OCI-LY7 (cell line): ENCODE results near the gene PDE8B. TPM values are rescaled to one million over a fixed set of nuclear protein-coding genes. Genes with fewer than 3 reads are reported as not detected.

Source experiments
- BruUV-seq: library from RNA; stranded (reverse); fragments of 400-500 nt; replicated peaks from 2 replicates; lab custom pipeline; 2021; lab: Mats Ljungman, UMichigan
- CTCF ChIA-PET: fragments of 300-600 bp; sonication (Branson Sonifier 250); formaldehyde crosslinking; loops from one replicate; lab custom pipeline; 2022; ENCODE audit warnings: antibody characterized with exemption; ENCODE audit not compliant: unreplicated experiment; lab: Charles Lee
- POLR2A ChIA-PET: fragments of 300-600 bp; sonication (Branson Sonifier 250); formaldehyde crosslinking; loops from one replicate; lab custom pipeline; 2022; ENCODE audit warnings: antibody characterized with exemption; lab: Charles Lee
- DNase-seq: peaks from one replicate; pipeline ENCODE4 v3.0.0-alpha.2; 2015; ENCODE audit warnings: low spot score
- H2AFZ ChIP-seq: fragments of 200-600 bp; sonication (generic), shearing (Covaris generic); 2 replicates; pipeline ENCODE4 v1.6.1; 2014; ENCODE audit warnings: mild to moderate bottlenecking, antibody characterized with exemption, low read length, moderate library complexity
- H3K27ac ChIP-seq: fragments of 200-600 bp; sonication (generic); 2 replicates; pipeline ENCODE4 v1.5.1; 2014; ENCODE audit warnings: mixed run types, low read depth, mild to moderate bottlenecking, moderate library complexity, low read length, inconsistent platforms; ENCODE audit not compliant: poor library complexity, severe bottlenecking
- H3K36me3 ChIP-seq: fragments of 200-600 bp; sonication (generic); 2 replicates; pipeline ENCODE4 v1.6.1; 2014; ENCODE audit warnings: mild to moderate bottlenecking, antibody characterized with exemption, low read length, moderate library complexity, mixed read lengths; ENCODE audit not compliant: insufficient read depth
- H3K4me1 ChIP-seq: fragments of 200-600 bp; sonication (generic); 2 replicates; pipeline ENCODE4 v1.5.1; 2014; ENCODE audit warnings: mild to moderate bottlenecking, low read length; ENCODE audit not compliant: insufficient read depth, poor library complexity, severe bottlenecking
- H3K4me2 ChIP-seq: fragments of 200-600 bp; sonication (generic); 2 replicates; pipeline ENCODE4 v1.6.1; 2014; ENCODE audit warnings: mild to moderate bottlenecking, low read length
- H3K4me3 ChIP-seq: fragments of 200-600 bp; sonication (generic); 2 replicates; pipeline ENCODE4 v1.5.1; 2014; ENCODE audit warnings: mild to moderate bottlenecking, low read depth, low read length; ENCODE audit not compliant: poor library complexity, severe bottlenecking
- H3K79me2 ChIP-seq: fragments of 200-600 bp; sonication (generic); 2 replicates; pipeline ENCODE4 v1.6.1; 2016; ENCODE audit warnings: low read depth, mild to moderate bottlenecking, low read length, moderate library complexity, mixed read lengths; ENCODE audit not compliant: insufficient read depth
- H3K9me2 ChIP-seq: fragments of 200-600 bp; sonication (generic); 2 replicates; pipeline ENCODE4 v1.6.1; 2016; ENCODE audit warnings: mild to moderate bottlenecking, low read length, mixed read lengths; ENCODE audit not compliant: insufficient read depth
- H3K9me3 ChIP-seq: fragments of 200-600 bp; sonication (generic); 2 replicates; pipeline ENCODE4 v1.6.1; 2014; ENCODE audit warnings: mild to moderate bottlenecking, mixed run types, low read length, mixed read lengths
- H4K20me1 ChIP-seq: fragments of 200-600 bp; sonication (generic); 2 replicates; pipeline ENCODE4 v1.6.1; 2014; ENCODE audit warnings: mild to moderate bottlenecking, antibody characterized with exemption, low read length, moderate library complexity, mixed read lengths; ENCODE audit not compliant: insufficient read depth
- EZH2phosphoT487 ChIP-seq: fragments of 200-600 bp; sonication (generic); IDR thresholded peaks from 2 replicates; pipeline ENCODE4 v1.6.1; 2018; ENCODE audit warnings: low read depth, borderline replicate concordance, mild to moderate bottlenecking, mixed run types, antibody characterized with exemption, low read length, moderate library complexity, mixed read lengths
- intact Hi-C: fragments of 100-400 bp; cut with micrococcal nuclease; formaldehyde crosslinking; loops from one replicate; pipeline ENCODE4 v1.10.0; 2022; ENCODE audit not compliant: unreplicated experiment
- total RNA-seq, 2 experiments: library from RNA; depleted of rRNA in 1 of 2; stranded (reverse); fragments of >200 nt in 1 of 2; shearing (Covaris generic) in 1 of 2; gene quantifications; 2 replicates each; pipeline ENCODE4 v1.2.3, GENCODE V29; 2014 to 2022
- TF ChIP-seq, protein P1 (sequence below): fragments of 200-600 bp; sonication (generic); conservative IDR thresholded peaks from 2 replicates; pipeline ENCODE4 v1.5.1; 2014; ENCODE audit warnings: mild to moderate bottlenecking, antibody characterized with exemption, low read length, moderate library complexity, mixed read lengths

The PDE8B gene
- total RNA-seq, 2 experiments from 2014 or later, result 0.21 to 0.22 TPM

DNA sequence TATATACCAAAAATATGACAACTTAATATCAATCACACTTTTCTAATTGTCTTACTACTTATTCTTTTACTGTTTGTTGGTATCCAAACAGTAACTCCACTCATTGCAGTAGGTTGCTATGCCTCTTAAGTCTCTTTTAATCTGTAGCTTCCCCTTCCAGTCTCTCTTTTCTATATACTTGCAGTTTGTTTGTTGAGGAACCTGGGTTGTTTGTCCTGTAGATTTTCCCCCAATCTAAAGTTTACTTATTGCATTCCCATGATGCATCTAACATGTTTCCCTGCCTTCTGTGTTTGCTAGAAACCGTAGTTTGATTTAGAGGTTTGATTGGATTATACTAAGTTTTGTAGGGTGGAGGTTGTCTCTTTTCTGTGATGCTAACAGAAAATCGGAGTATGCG lies 10.6 kb downstream of the PDE8B start:
- no TSS peak for BruUV-seq

DNA sequence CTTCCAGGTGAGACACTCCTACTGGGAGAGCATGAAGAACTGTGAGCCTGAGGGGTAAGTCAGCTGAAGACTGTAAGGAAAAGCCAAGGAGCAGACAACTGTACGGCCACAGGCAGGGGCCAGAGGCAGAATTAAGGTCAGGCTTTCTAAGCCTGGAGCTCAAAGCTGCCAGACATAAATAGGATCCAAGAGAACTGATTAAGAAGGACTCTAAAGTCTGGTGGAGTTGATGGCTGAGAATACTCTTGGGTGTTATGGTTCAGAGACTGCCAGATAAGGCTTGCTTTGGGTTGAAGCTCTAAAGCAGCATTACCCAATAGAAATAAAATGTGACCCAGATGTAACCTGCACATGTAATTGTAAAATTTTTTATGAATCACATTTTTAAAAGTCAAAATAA lies 12.2 kb downstream of the PDE8B start:
- POLR2A ChIA-PET, result no interaction called here
- Histone ChIP-seq H3K36me3 (no peaks in the 10 kb centered on the region), H3K79me2 (no peaks in the 10 kb centered on the region), H3K4me2 (no peak overlapping the region), H3K9me2 (no peaks in the 10 kb centered on the region), H3K4me3 (no peak overlapping the region), H4K20me1 (no peaks in the 10 kb centered on the region), H2AFZ (no peak overlapping the region), H3K9me3 (no peaks in the 10 kb centered on the region), H3K4me1 (no peaks in the 10 kb centered on the region), H3K27ac (no peak overlapping the region)
- intact Hi-C loops, result no loop called here
- TF ChIP-seq, protein P1, sequence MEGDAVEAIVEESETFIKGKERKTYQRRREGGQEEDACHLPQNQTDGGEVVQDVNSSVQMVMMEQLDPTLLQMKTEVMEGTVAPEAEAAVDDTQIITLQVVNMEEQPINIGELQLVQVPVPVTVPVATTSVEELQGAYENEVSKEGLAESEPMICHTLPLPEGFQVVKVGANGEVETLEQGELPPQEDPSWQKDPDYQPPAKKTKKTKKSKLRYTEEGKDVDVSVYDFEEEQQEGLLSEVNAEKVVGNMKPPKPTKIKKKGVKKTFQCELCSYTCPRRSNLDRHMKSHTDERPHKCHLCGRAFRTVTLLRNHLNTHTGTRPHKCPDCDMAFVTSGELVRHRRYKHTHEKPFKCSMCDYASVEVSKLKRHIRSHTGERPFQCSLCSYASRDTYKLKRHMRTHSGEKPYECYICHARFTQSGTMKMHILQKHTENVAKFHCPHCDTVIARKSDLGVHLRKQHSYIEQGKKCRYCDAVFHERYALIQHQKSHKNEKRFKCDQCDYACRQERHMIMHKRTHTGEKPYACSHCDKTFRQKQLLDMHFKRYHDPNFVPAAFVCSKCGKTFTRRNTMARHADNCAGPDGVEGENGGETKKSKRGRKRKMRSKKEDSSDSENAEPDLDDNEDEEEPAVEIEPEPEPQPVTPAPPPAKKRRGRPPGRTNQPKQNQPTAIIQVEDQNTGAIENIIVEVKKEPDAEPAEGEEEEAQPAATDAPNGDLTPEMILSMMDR, result no peak
- no peak for TF ChIP-seq EZH2phosphoT487
- BruUV-seq, result no TSS peak
- CTCF ChIA-PET, result no interaction called here
- no peak for DNase-seq

More for the DNA sequence above, 10.6 kb downstream of the PDE8B start:
- Histone ChIP-seq H3K9me3 (no peaks in the 10 kb centered on the region), H3K27ac (no peak overlapping the region), H4K20me1 (no peaks in the 10 kb centered on the region), H3K4me1 (no peaks in the 10 kb centered on the region), H3K79me2 (no peaks in the 10 kb centered on the region), H3K4me2 (no peak overlapping the region), H3K9me2 (no peaks in the 10 kb centered on the region), H3K36me3 (no peaks in the 10 kb centered on the region), H2AFZ (no peak overlapping the region), H3K4me3 (no peak overlapping the region)
- ChIA-PET POLR2A (no interaction called here), CTCF (interaction anchor here (0.6 kb wide), 1 partner anchor 9 kb away, joined by 3 read pairs; no protein-coding TSS in a partner anchor)
- TF ChIP-seq EZH2phosphoT487, result no peak
- TF ChIP-seq, protein P1, result no peak
- intact Hi-C loops, result no loop called here
- no peak for DNase-seq

DNA sequence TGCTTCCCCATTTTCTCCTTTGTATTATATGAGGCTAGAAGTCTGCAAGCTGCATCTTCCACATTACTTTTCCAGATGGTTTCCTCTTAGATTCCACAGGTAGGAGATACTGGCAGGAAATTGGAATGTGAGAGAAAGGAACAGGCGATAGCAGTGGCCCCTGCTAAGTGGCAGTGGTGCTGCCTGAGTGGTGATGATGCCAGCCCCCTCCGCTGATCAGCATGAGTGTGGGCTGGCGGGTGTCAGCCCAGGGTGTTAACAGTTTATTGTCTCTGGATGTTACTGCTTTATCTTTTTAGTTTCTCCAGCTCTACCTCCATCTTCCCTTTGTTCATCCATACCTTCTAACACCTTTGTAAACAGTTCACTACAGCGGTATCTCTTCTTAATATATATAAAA lies 13.2 kb downstream of the PDE8B start:
- Histone ChIP-seq H3K9me3 (no peaks in the 10 kb centered on the region), H3K9me2 (no peaks in the 10 kb centered on the region), H4K20me1 (no peaks in the 10 kb centered on the region), H3K4me2 (no peak overlapping the region), H3K27ac (no peak overlapping the region), H3K36me3 (no peaks in the 10 kb centered on the region), H3K4me3 (no peak overlapping the region), H2AFZ (no peak overlapping the region), H3K79me2 (no peaks in the 10 kb centered on the region), H3K4me1 (no peaks in the 10 kb centered on the region)
- intact Hi-C loops, result no loop called here
- TF ChIP-seq EZH2phosphoT487, result no peak
- TF ChIP-seq, protein P1, result no peak
- ChIA-PET CTCF (no interaction called here), POLR2A (interaction anchor here (0.6 kb wide), 1 partner anchor 64 kb away, joined by 3 read pairs; no protein-coding TSS in a partner anchor)
- no TSS peak for BruUV-seq
- no peak for DNase-seq
